DMS79 treated with DMSO at 0.1 percent for 48 hours (cell line): ENCODE measurements around the gene ANO2.

ENCODE experiments used
- DNase-seq: peaks from one replicate; lab custom pipeline; 2025; lab: John Stamatoyannopoulos, UW

ANO2 gene

GRCh38 chr12:5777451-5777850 lies 167.6 kb downstream of the ANO2 start:
- DNase-seq, result no peak

- no peak for DNase-seq
Observed at GRCh38 chr12:5776091-5776490, 169.0 kb downstream of the ANO2 start.

GRCh38 chr12:5773550-5773949 lies 171.5 kb downstream of the ANO2 start:
- DNase-seq, result no peak

- no peak for DNase-seq
Observed at GRCh38 chr12:5771756-5772155, 173.3 kb downstream of the ANO2 start.

GRCh38 chr12:5770727-5771126 lies 174.3 kb downstream of the ANO2 start:
- DNase-seq, result no peak

GRCh38 chr12:5768581-5769196 lies 176.4 kb downstream of the ANO2 start:
- no peak for DNase-seq

GRCh38 chr12:5768171-5768570 lies 176.9 kb downstream of the ANO2 start:
- DNase-seq, result no peak

GRCh38 chr12:5758347-5758746 lies 186.7 kb downstream of the ANO2 start:
- DNase-seq, result no peak

GRCh38 chr12:5756338-5756842 lies 188.7 kb downstream of the ANO2 start:
- no peak for DNase-seq

GRCh38 chr12:5748027-5748426 lies 197.0 kb downstream of the ANO2 start:
- no peak for DNase-seq

- DNase-seq, result no peak
Observed at GRCh38 chr12:5746917-5747316, 198.1 kb downstream of the ANO2 start.

GRCh38 chr12:5746036-5746908 lies 198.8 kb downstream of the ANO2 start:
- DNase-seq, result no peak

- DNase-seq, result no peak
Observed at GRCh38 chr12:5745251-5745888, 199.7 kb downstream of the ANO2 start.

GRCh38 chr12:5742258-5742657 lies 202.8 kb downstream of the ANO2 start:
- DNase-seq, result no peak

GRCh38 chr12:5739917-5740316 lies 205.1 kb downstream of the ANO2 start:
- no peak for DNase-seq

- DNase-seq, result no peak
Observed at GRCh38 chr12:5737778-5738177, 207.3 kb downstream of the ANO2 start.

- no peak for DNase-seq
Observed at GRCh38 chr12:5736527-5736926, 208.5 kb downstream of the ANO2 start.

GRCh38 chr12:5736016-5736415 lies 209.0 kb downstream of the ANO2 start:
- no peak for DNase-seq

- no peak for DNase-seq
Observed at GRCh38 chr12:5733916-5734315, 211.1 kb downstream of the ANO2 start.

GRCh38 chr12:5733136-5733755 lies 211.8 kb downstream of the ANO2 start:
- DNase-seq, result no peak

GRCh38 chr12:5730962-5731361 lies 214.1 kb downstream of the ANO2 start:
- no peak for DNase-seq

- no peak for DNase-seq
Observed at GRCh38 chr12:5723711-5724252, 221.3 kb downstream of the ANO2 start.
